Activated naive CD8-positive, alpha-beta T cell treated with anti-CD3 and anti-CD28 coated beads for 36 hours (primary cell): ENCODE results near the gene CAMKMT. TPM values are rescaled to one million over a fixed set of nuclear protein-coding genes. Genes with fewer than 3 reads are reported as not detected.
"Not testable (repeated sequence)": the region's sequence is repeated elsewhere in the genome, so short reads cannot be mapped to it uniquely, and the experiment has no call there.

ENCODE experiments used
- DNase-seq: peaks from one replicate; pipeline ENCODE4 v3.0.0; 2021
- H3K27ac Mint-ChIP-seq: one replicate; pipeline ENCODE4 v1.8.0; 2022; ENCODE audit warnings: mild to moderate bottlenecking, moderate library complexity, mixed read lengths
- H3K27me3 Mint-ChIP-seq: one replicate; pipeline ENCODE4 v1.8.0; 2022; ENCODE audit warnings: mild to moderate bottlenecking, mixed read lengths
- H3K36me3 Mint-ChIP-seq: one replicate; pipeline ENCODE4 v1.8.0; 2021; ENCODE audit warnings: mild to moderate bottlenecking, mixed read lengths
- H3K4me1 Mint-ChIP-seq: one replicate; pipeline ENCODE4 v1.8.0; 2021; ENCODE audit warnings: mixed read lengths
- H3K4me3 Mint-ChIP-seq: one replicate; pipeline ENCODE4 v1.8.0; 2022; ENCODE audit warnings: mild to moderate bottlenecking, moderate library complexity, mixed read lengths
- H3K9me3 Mint-ChIP-seq: one replicate; pipeline ENCODE4 v1.8.0; 2022; ENCODE audit warnings: mixed read lengths
- total RNA-seq, 2 experiments: library from RNA; stranded (reverse); gene quantifications; one replicate each; pipeline ENCODE4 v1.2.3, GENCODE V29; 2021

The CAMKMT gene
- total RNA-seq, 2 experiments from 2014 or later, result 10.0 to 11.8 TPM

DNA sequence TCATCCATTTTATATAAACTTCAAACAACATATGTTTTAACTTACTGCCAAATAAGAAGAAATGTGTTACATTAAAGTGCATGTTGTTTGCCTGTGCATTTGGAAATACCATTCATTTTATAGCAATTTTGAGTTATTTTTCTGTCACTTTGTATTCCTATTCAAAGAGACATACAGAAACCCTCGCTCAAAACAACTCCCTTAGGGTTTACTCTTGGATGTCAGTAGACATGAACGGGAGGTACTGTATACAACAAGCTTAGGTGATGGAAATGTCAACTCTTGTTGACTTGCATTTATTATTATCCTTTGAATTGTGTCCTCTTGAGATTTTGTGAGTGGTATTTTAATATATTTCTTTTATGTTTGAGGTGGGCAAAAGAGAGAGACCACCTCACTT, 132.3 kb downstream of the CAMKMT start:
- no peaks in the 10 kb centered on the region for H3K27me3 Mint-ChIP-seq
- DNase-seq, result no peak
- H3K27ac Mint-ChIP-seq, result no peak overlapping the region
- H3K4me1 Mint-ChIP-seq, result no peaks in the 10 kb centered on the region
- no peaks in the 10 kb centered on the region for H3K9me3 Mint-ChIP-seq
- H3K36me3 Mint-ChIP-seq, result peaks cover 6% of the 10 kb centered on the region
- no peak overlapping the region for H3K4me3 Mint-ChIP-seq

DNA sequence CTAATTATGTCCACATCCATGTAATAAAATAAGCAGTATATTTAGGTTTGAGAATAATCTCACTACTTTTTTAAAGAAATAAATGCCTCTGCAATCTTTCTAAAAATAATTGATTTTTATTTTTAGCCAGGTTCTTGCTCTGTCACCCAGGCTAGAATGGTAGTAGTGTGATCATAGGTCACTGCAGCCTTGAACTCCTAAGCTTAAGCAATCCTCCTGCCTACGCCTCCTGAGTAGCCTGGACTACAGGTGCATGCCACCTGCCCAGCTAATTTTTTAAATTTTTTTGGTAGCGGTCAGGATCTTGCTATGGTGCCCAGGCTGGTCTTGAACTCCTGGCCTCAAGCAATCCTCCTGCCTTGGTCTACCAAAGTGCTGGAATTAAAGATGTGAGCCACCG, 133.3 kb downstream of the CAMKMT start:
- no peaks in the 10 kb centered on the region for H3K9me3 Mint-ChIP-seq
- no peak overlapping the region for H3K4me3 Mint-ChIP-seq
- no peaks in the 10 kb centered on the region for H3K27me3 Mint-ChIP-seq
- H3K4me1 Mint-ChIP-seq, result no peaks in the 10 kb centered on the region
- no peak overlapping the region for H3K27ac Mint-ChIP-seq
- peaks cover 7% of the 10 kb centered on the region for H3K36me3 Mint-ChIP-seq
- no peak for DNase-seq

DNA sequence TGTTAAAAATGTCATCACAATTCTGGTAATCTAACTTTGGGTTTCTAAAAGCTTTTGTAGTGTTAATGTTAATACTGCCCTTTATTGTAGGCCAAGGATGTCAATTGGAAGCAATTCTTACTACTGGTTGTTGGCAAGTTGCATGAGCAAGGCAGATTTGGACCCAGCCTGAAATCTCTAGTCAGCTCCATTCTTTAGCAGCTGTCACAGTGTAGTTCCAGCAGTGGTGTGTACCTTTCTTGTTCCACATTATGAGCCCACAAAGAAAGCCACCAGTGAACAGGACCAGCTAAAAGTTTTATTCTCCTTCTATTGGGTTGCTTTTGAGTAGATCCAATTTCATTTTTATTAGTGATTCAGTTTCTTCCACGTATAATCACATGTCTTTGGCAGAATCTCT, 133.8 kb downstream of the CAMKMT start:
- Mint-ChIP-seq H3K36me3 (peaks cover 2% of the 10 kb centered on the region), H3K9me3 (no peaks in the 10 kb centered on the region), H3K4me3 (no peak overlapping the region), H3K27ac (no peak overlapping the region), H3K27me3 (no peaks in the 10 kb centered on the region), H3K4me1 (peaks cover under 1% of the 10 kb centered on the region)
- no peak for DNase-seq

DNA sequence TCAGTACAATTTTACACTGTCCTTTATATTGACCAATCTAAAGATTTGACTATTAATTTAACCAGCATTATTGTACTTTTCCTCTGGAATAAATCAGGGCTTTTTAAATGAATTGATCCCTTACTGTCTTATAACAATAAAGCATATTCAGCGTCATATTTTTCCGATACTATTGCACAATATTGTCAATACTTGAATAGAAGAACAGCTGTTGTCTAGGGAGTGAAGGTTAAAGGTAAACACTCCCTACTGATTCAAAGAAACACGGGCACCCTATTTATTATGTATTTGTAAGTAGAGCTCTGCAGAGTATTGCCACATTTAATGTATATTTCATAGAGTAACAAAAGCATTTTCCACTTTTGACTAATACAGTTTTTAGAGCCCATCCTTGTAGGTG, 134.4 kb downstream of the CAMKMT start:
- no peak for DNase-seq
- Mint-ChIP-seq H3K4me3 (no peak overlapping the region), H3K9me3 (no peaks in the 10 kb centered on the region), H3K36me3 (peaks cover 1% of the 10 kb centered on the region), H3K27ac (no peak overlapping the region), H3K27me3 (no peaks in the 10 kb centered on the region), H3K4me1 (peaks cover 3% of the 10 kb centered on the region)

DNA sequence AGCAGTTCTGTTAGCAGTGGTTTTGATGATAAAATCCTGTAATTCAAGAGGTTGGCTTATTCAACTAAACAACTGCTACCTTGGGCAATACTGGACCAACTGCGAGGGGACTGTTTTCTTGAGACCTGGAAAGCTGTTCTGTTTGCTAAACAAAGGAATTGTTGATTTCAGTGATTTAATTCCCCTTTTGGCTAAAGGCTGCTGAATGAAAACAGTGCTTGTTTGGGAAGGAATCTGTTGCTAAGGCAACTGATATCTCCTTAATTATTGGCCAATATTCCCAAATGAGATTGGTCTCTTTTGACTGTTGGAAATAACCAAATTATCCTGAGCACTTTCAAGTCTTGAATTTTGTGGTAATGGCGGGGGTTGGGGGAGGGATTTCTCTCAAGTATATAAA, 136.8 kb downstream of the CAMKMT start:
- H3K27me3 Mint-ChIP-seq, result no peaks in the 10 kb centered on the region
- H3K4me3 Mint-ChIP-seq, result no peak overlapping the region
- DNase-seq, result no peak
- H3K36me3 Mint-ChIP-seq, result peaks cover 7% of the 10 kb centered on the region
- H3K9me3 Mint-ChIP-seq, result no peaks in the 10 kb centered on the region
- no peak overlapping the region for H3K27ac Mint-ChIP-seq
- H3K4me1 Mint-ChIP-seq, result peaks cover 3% of the 10 kb centered on the region

DNA sequence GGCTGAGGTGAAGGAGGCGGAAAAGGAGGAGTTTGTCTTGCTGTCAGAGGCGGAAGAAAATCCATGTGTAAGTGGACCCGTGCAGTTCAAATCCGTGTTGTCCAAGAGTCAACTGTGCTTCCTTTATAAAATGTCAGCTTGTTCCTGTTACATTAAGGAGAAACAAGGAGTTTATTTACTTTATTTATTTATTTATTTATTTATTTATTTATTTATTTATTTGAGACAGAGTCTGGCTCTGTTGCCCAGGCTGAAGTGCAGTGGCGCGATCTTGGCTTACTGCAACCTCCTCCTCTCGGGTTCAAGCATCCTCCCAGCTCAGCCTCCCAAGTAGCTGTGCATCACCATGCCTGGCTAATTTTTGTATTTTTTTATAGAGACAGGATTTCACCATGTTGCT, 143.9 kb downstream of the CAMKMT start:
- not testable (repeated sequence) for H3K9me3 Mint-ChIP-seq, DNase-seq, H3K27ac Mint-ChIP-seq, H3K4me3 Mint-ChIP-seq, H3K4me1 Mint-ChIP-seq, H3K27me3 Mint-ChIP-seq
- H3K36me3 Mint-ChIP-seq, result peaks cover 18% of the 10 kb centered on the region

DNA sequence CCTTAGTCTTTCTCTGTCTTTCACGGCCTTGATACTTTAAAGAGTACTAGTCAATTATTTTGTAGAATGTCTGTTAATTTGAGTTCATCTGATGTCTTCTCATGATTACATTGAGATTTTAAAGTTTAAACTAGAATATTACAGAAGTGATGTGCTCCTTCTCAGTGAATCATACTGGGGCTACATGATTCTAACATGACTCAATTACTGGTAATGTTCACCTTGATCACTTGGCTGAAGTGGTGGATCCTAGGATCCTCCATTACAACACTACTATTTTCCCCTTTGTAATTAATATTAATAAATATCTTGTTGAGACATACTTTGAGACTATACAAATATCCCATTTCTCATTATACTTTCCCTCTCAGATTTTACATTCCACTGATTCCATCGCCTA, 148.5 kb downstream of the CAMKMT start:
- H3K4me1 Mint-ChIP-seq, result peaks cover 2% of the 10 kb centered on the region
- H3K4me3 Mint-ChIP-seq, result no peak overlapping the region
- H3K27me3 Mint-ChIP-seq, result no peaks in the 10 kb centered on the region
- H3K9me3 Mint-ChIP-seq, result no peaks in the 10 kb centered on the region
- peaks cover 18% of the 10 kb centered on the region for H3K36me3 Mint-ChIP-seq
- DNase-seq, result no peak
- H3K27ac Mint-ChIP-seq, result no peak overlapping the region

DNA sequence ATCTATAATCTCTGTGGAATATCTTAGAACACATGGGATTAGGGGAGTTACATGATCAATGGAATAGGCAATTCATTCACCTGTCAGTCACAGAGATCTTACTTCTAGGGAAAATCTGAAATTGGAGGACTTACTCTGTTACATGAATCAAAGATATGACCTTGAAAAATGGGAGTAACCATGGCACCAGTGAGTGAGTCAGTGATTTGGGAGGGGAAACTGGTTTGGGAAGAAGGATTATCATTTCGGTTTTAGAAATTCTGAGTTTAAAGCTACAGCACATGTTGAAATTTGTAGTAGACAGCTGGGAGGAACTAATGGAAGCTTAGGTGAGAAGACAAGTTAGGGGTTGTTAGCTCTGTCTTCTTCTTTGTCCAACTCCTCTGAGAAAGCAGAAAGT, 153.7 kb downstream of the CAMKMT start:
- H3K27ac Mint-ChIP-seq, result no peak overlapping the region
- H3K9me3 Mint-ChIP-seq, result peaks cover 3% of the 10 kb centered on the region
- H3K4me1 Mint-ChIP-seq, result no peaks in the 10 kb centered on the region
- no peak for DNase-seq
- H3K4me3 Mint-ChIP-seq, result no peak overlapping the region
- H3K36me3 Mint-ChIP-seq, result peaks cover 18% of the 10 kb centered on the region
- no peaks in the 10 kb centered on the region for H3K27me3 Mint-ChIP-seq

DNA sequence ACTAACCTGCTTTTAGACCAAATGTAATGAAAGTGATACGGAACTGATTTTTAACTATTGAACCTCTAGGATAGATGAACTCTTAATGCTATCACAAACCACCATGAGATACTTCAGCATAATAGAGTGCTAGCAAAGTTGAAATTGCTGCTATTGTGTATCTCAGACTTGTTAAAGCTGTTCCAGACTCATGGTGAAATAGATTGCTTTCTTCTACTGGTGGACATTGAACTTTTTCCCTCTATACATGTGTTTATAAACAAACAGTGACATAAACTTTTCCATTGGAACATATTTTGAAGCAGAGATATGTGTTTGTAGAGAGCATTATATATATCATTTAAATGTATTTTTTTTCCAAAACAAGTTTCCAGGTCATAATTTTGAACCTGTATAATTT, 157.3 kb downstream of the CAMKMT start:
- no peak for DNase-seq
- Mint-ChIP-seq H3K4me3 (no peak overlapping the region), H3K27ac (no peak overlapping the region), H3K4me1 (no peaks in the 10 kb centered on the region), H3K36me3 (peaks cover 24% of the 10 kb centered on the region), H3K9me3 (peaks cover 16% of the 10 kb centered on the region), H3K27me3 (no peaks in the 10 kb centered on the region)

DNA sequence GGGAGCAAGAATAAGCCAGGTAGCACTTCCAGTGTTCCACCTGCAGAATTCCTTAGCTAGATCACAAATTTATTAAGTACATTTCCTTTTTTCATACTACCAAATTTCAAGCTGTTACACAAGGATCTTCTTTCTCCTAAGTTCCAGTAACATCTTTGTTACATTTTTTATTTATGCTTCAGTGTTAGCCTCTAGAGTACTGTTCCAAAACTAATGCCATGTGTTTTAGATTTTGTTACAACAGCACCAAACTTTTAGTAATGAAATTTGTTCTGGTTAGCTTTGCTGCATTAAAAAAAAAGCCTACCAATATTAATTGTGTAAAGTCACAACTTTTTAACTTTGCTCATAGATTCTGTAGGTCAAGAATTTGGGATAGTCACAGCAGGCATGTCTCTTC, 161.1 kb downstream of the CAMKMT start:
- no peak overlapping the region for H3K27ac Mint-ChIP-seq
- no peaks in the 10 kb centered on the region for H3K27me3 Mint-ChIP-seq
- no peaks in the 10 kb centered on the region for H3K4me1 Mint-ChIP-seq
- H3K9me3 Mint-ChIP-seq, result peaks cover 20% of the 10 kb centered on the region
- H3K4me3 Mint-ChIP-seq, result no peak overlapping the region
- H3K36me3 Mint-ChIP-seq, result peaks cover 29% of the 10 kb centered on the region
- DNase-seq, result no peak

DNA sequence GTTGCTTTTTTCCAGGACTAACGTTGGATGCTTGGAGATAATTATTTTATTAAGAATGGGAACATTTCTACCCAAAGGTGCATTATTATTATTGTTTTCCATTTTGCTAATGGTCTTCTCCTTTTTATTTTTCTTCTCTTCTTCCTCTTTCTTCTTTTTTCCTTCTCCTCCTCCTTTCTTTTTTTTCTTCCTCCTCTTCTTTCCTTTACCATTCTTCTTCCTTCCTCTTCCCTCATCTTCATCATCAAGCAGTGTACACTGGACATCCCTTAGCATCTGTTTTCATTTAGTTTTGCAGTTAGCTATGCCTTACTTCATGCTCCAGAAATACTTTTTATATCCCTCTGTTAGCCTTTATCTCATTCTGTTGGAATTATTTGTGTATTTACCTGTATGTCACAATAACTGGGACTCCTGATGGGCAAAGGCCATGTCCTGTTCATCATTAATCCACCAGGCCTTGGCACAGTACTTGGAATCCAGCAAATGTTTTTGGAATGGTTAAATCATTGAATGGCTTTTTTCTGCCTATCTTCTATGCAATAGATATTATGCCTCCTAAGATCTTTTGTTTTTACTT, 162.7 kb downstream of the CAMKMT start:
- H3K4me1 Mint-ChIP-seq, result peaks cover 4% of the 10 kb centered on the region
- no peaks in the 10 kb centered on the region for H3K27me3 Mint-ChIP-seq
- peaks cover 20% of the 10 kb centered on the region for H3K9me3 Mint-ChIP-seq
- H3K36me3 Mint-ChIP-seq, result peaks cover 28% of the 10 kb centered on the region
- no peak overlapping the region for H3K4me3 Mint-ChIP-seq
- DNase-seq, result no peak
- no peak overlapping the region for H3K27ac Mint-ChIP-seq

DNA sequence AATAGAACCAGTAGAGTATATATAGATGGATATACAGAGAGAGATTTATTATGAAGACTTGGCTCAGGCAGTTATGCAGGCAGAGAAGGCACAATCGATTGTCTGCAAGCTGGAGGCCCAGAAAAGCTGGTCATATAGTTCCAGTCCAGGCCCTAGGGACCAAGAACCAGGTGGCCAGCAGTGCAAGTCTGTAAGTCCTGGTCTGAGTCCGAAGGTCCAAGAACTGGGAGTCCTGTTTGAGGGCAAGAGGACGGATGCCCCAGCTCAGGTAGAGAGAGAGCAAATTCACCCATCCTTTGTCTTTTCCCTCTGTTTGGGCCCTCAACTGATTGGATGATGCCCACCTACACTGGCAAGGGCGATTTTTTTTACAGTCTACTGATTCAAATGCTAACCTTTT, 164.6 kb downstream of the CAMKMT start:
- DNase-seq, result no peak
- no peak overlapping the region for H3K27ac Mint-ChIP-seq
- no peak overlapping the region for H3K4me3 Mint-ChIP-seq
- peaks cover 4% of the 10 kb centered on the region for H3K4me1 Mint-ChIP-seq
- H3K9me3 Mint-ChIP-seq, result peaks cover 10% of the 10 kb centered on the region
- H3K27me3 Mint-ChIP-seq, result no peaks in the 10 kb centered on the region
- H3K36me3 Mint-ChIP-seq, result peaks cover 15% of the 10 kb centered on the region

DNA sequence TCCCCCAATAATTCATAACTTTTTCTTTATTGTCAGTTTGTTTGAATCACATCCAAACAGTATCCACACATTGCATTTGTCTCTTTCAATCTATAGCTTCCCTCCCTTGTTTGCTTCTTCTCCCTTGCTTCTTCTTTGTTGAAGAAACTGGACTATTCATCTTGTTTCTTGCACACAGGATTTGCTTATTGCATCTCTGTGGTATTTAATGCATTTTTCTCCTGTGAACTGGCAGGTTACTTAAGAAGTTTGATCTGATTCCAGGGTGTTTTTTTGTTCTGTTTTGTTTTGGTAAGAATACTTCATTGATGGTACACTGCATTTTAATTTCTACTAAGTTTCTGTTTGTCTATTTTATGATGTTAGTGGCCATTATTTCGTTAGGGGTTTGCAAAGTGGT, 166.8 kb downstream of the CAMKMT start:
- Mint-ChIP-seq H3K9me3 (peaks cover 4% of the 10 kb centered on the region), H3K4me3 (no peak overlapping the region), H3K27ac (no peak overlapping the region), H3K36me3 (peaks cover 20% of the 10 kb centered on the region), H3K4me1 (peaks cover 6% of the 10 kb centered on the region), H3K27me3 (no peaks in the 10 kb centered on the region)
- DNase-seq, result no peak

DNA sequence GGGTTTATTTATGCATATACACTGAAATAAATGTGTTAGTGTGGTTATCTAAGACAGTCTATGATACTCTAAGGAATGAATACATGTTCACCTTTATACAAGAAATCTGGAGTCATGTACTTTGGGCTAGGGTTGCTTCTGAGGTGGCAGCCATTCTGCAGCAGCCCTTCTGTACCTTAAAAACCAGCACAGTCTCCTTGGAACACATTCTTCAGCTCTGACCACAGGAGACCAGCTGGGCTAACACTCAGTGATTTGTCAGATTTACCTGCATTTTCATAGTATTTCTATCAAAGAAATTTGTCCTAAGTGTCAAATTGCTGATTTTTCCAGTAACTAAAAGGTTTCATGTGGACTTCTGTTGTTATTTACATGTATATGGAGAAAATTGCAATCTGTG, 167.7 kb downstream of the CAMKMT start:
- Mint-ChIP-seq H3K36me3 (peaks cover 20% of the 10 kb centered on the region), H3K27ac (no peak overlapping the region), H3K4me3 (no peak overlapping the region), H3K9me3 (peaks cover 2% of the 10 kb centered on the region), H3K4me1 (peaks cover 7% of the 10 kb centered on the region), H3K27me3 (no peaks in the 10 kb centered on the region)
- no peak for DNase-seq

DNA sequence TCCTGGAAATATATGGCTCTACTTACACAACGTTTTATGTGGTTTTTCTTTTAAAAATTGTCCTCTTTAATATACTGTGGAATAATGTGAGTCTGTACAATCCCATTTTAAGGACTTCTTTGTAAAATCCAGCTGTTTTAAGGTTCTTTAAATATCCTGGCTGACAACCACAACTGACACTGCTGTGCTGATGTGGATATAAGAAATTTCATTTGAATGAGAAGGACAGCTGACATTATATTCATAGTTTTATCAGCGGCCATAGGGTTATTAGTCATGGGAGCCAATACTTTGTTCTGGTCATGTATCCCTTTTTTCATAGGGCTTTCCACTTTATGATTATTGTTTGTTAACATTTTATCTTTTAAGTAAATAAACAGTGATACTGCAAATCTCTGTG, 169.5 kb downstream of the CAMKMT start:
- Mint-ChIP-seq H3K27ac (no peak overlapping the region), H3K27me3 (no peaks in the 10 kb centered on the region), H3K9me3 (no peaks in the 10 kb centered on the region), H3K4me1 (peaks cover 7% of the 10 kb centered on the region), H3K36me3 (peaks cover 18% of the 10 kb centered on the region), H3K4me3 (no peak overlapping the region)
- DNase-seq, result no peak

DNA sequence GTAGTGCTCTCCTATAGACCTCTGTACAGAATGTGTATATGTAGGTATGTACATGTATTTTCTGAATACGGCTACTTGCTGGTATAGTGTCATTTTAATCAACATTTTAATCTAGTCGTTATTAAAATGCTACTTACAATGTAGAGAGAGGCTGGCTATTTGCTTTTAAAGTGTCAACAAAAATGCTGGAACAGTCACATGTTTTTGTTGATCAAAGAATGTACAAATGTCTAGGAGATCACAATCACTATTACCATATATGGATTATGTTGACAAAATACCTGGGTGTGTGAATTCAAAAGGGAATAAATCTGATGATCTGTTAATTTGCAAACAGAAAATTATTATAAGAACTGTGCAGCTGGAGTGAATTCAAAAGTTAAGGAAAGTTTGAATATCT, 170.3 kb downstream of the CAMKMT start:
- no peaks in the 10 kb centered on the region for H3K27me3 Mint-ChIP-seq
- H3K4me1 Mint-ChIP-seq, result peaks cover 7% of the 10 kb centered on the region
- H3K36me3 Mint-ChIP-seq, result peaks cover 18% of the 10 kb centered on the region
- no peak overlapping the region for H3K4me3 Mint-ChIP-seq
- no peaks in the 10 kb centered on the region for H3K9me3 Mint-ChIP-seq
- no peak for DNase-seq
- no peak overlapping the region for H3K27ac Mint-ChIP-seq

DNA sequence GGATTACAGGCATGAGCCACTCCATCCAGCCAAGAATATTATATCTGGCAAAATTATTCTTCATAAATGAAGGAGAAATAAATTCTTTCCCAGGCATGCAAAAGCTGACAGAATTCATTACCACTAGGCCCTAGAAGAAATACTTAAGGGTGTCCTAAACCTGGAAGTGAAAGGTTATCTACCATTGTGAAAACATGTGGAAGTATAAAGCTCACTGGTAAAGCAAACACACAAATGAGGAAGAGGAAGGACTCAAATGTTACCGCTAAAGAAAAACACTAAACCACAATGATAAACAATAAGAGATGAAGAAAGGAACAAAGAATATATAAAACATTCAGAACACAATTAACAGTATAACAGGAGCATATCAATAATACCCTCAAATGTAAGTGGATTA, 171.8 kb downstream of the CAMKMT start:
- Mint-ChIP-seq H3K4me1 (peaks cover 6% of the 10 kb centered on the region), H3K27ac (no peak overlapping the region), H3K9me3 (no peaks in the 10 kb centered on the region), H3K27me3 (no peaks in the 10 kb centered on the region), H3K4me3 (no peak overlapping the region), H3K36me3 (peaks cover 20% of the 10 kb centered on the region)
- DNase-seq, result no peak
